GM23338 (cell line): ENCODE data around the gene FRY. TPM values are rescaled to one million over a fixed set of nuclear protein-coding genes. Genes with fewer than 3 reads are reported as not detected.

Experiments used
- ATAC-seq: fragments of 200-7000 bp; cut with Tn5 transposase; 3 replicates; pipeline ENCODE4 v1.9.1; 2020
- DNase-seq: peaks from one replicate; pipeline ENCODE4 v3.0.0-alpha.2; 2015; ENCODE audit warnings: low spot score
- H2AFZ ChIP-seq: fragments of 200-600 bp; sonication (generic); 2 replicates; pipeline ENCODE4 v1.8.0; 2016; ENCODE audit warnings: antibody characterized with exemption, mild to moderate bottlenecking, moderate library complexity
- H3F3A ChIP-seq: fragments of 200-600 bp; sonication (generic); replicated peaks from 2 replicates; pipeline ENCODE4 v1.8.0; 2017; ENCODE audit warnings: antibody characterized with exemption, mixed run types, low read depth
- H3K27ac ChIP-seq: fragments of 200-600 bp; sonication (generic); 2 replicates; pipeline ENCODE4 v1.6.1; 2016; ENCODE audit warnings: low read depth
- H3K27me3 ChIP-seq: fragments of 200-600 bp; sonication (generic); 2 replicates; pipeline ENCODE4 v1.8.0; 2016; ENCODE audit warnings: mild to moderate bottlenecking, mixed run types, moderate library complexity; ENCODE audit not compliant: insufficient read depth
- H3K36me3 ChIP-seq: fragments of 200-600 bp; sonication (generic); 2 replicates; pipeline ENCODE4 v1.8.0; 2016; ENCODE audit warnings: mild to moderate bottlenecking; ENCODE audit not compliant: insufficient read depth
- H3K4me1 ChIP-seq: fragments of 200-600 bp; sonication (generic); 2 replicates; pipeline ENCODE4 v1.8.0; 2016; ENCODE audit warnings: mild to moderate bottlenecking, moderate library complexity; ENCODE audit not compliant: insufficient read depth
- H3K4me2 ChIP-seq: fragments of 200-600 bp; sonication (generic); 2 replicates; pipeline ENCODE4 v1.7.1; 2017; ENCODE audit warnings: mixed run types
- H3K4me3 ChIP-seq: fragments of 200-600 bp; sonication (generic); 2 replicates; pipeline ENCODE4 v1.6.1; 2016; ENCODE audit warnings: mixed run types
- H3K79me2 ChIP-seq: fragments of 200-600 bp; sonication (generic); replicated peaks from 2 replicates; pipeline ENCODE4 v1.8.0; 2017; ENCODE audit warnings: mild to moderate bottlenecking; ENCODE audit not compliant: insufficient read depth
- H3K9me2 ChIP-seq: fragments of 200-600 bp; sonication (generic); 2 replicates; pipeline ENCODE4 v1.8.0; 2017; ENCODE audit not compliant: insufficient read depth
- H4K20me1 ChIP-seq: fragments of 200-600 bp; sonication (generic); replicated peaks from 2 replicates; pipeline ENCODE4 v1.8.0; 2017; ENCODE audit warnings: mild to moderate bottlenecking; ENCODE audit not compliant: insufficient read depth
- H3K27ac Mint-ChIP-seq: 2 replicates; pipeline ENCODE4 v1.8.0; 2020; ENCODE audit warnings: inconsistent platforms, mild to moderate bottlenecking, moderate library complexity, mixed read lengths
- H3K27me3 Mint-ChIP-seq: 3 replicates; pipeline ENCODE4 v1.8.0; 2022; ENCODE audit warnings: low read depth, mild to moderate bottlenecking, moderate library complexity, mixed read lengths, inconsistent platforms; ENCODE audit not compliant: insufficient read depth, poor library complexity
- H3K36me3 Mint-ChIP-seq: 3 replicates; pipeline ENCODE4 v1.8.0; 2021; ENCODE audit warnings: low read depth, mild to moderate bottlenecking, inconsistent platforms, moderate library complexity, mixed read lengths
- H3K4me1 Mint-ChIP-seq: 3 replicates; pipeline ENCODE4 v1.8.0; 2020; ENCODE audit warnings: mild to moderate bottlenecking, inconsistent platforms, mixed read lengths
- H3K4me3 Mint-ChIP-seq: 3 replicates; pipeline ENCODE4 v1.8.0; 2021; ENCODE audit warnings: moderate library complexity, mild to moderate bottlenecking, inconsistent platforms, mixed read lengths
- H3K9me3 Mint-ChIP-seq: 3 replicates; pipeline ENCODE4 v1.8.0; 2020; ENCODE audit warnings: moderate library complexity, mild to moderate bottlenecking, inconsistent platforms, mixed read lengths
- CREB1 ChIP-seq: fragments of 250-450 bp; sonication (Bioruptor Pico); IDR thresholded peaks from 2 replicates; pipeline ENCODE4 v1.5.0; 2020; ENCODE audit warnings: low read depth, mild to moderate bottlenecking, moderate library complexity
- CTCF ChIP-seq, 2 experiments: fragments of 200-600 bp in 1 of 2; sonication (generic) in 1 of 2; conservative IDR thresholded peaks; 2 replicates each; pipeline versions ENCODE4 v1.5.1 to v1.6.1; 2016 to 2017; ENCODE audit warnings: antibody characterized with exemption in 2 of 2, low read depth in 2 of 2, mild to moderate bottlenecking in 2 of 2, moderate library complexity in 1 of 2
- ETS1 ChIP-seq: IDR thresholded peaks from 2 replicates; pipeline ENCODE4 v1.6.1; 2016; ENCODE audit warnings: antibody characterized with exemption
- EZH2 ChIP-seq: fragments of 200-600 bp; sonication (generic); IDR thresholded peaks from one replicate; pipeline ENCODE4 v1.8.0; 2017; ENCODE audit warnings: antibody characterized with exemption, mild to moderate bottlenecking, low read depth; ENCODE audit not compliant: unreplicated experiment
- EZH2phosphoT487 ChIP-seq: fragments of 200-600 bp; sonication (generic); IDR thresholded peaks from one replicate; pipeline ENCODE4 v1.8.1; 2018; ENCODE audit warnings: antibody characterized with exemption; ENCODE audit not compliant: unreplicated experiment
- JUNB ChIP-seq: IDR thresholded peaks from one replicate; pipeline ENCODE4 v1.6.1; 2016; ENCODE audit warnings: antibody characterized with exemption; ENCODE audit not compliant: unreplicated experiment
- NANOG ChIP-seq: IDR thresholded peaks from 2 replicates; pipeline ENCODE4 v1.6.1; 2016; ENCODE audit warnings: antibody characterized with exemption, borderline replicate concordance
- POLR2AphosphoS5 ChIP-seq: IDR thresholded peaks from 2 replicates; pipeline ENCODE4 v1.6.1; 2016; ENCODE audit warnings: antibody characterized with exemption, low read depth
- REST ChIP-seq: IDR thresholded peaks from one replicate; pipeline ENCODE4 v1.6.1; 2018; ENCODE audit warnings: antibody characterized with exemption; ENCODE audit not compliant: unreplicated experiment
- STAT1 ChIP-seq: IDR thresholded peaks from one replicate; pipeline ENCODE4 v1.6.1; 2016; ENCODE audit warnings: antibody characterized with exemption; ENCODE audit not compliant: unreplicated experiment
- ZNF114 ChIP-seq: fragments of 250-450 bp; sonication (Bioruptor Pico); IDR thresholded peaks from 2 replicates; pipeline ENCODE4 v1.5.0; 2020; ENCODE audit warnings: mild to moderate bottlenecking, moderate library complexity
- ZNF331 ChIP-seq: fragments of 250-450 bp; sonication (Bioruptor Pico); IDR thresholded peaks from 2 replicates; pipeline ENCODE4 v1.5.0; 2020; ENCODE audit warnings: low read depth, mild to moderate bottlenecking, moderate library complexity
- ZNF462 ChIP-seq: fragments of 250-450 bp; sonication (Bioruptor Pico); IDR thresholded peaks from 2 replicates; pipeline ENCODE4 v1.5.0; 2020; ENCODE audit warnings: mild to moderate bottlenecking, moderate library complexity
- polyA plus RNA-seq: library from polyadenylated mRNA; unstranded; fragments of >200 nt; fragmentation: Nextera tagmentation; extraction: Ambion mirVana; gene quantifications from 2 replicates; pipeline ENCODE4 v1.2.1, GENCODE V29; 2016
- total RNA-seq: library from RNA; depleted of rRNA; stranded (reverse); fragments of >200 nt; shearing (Covaris generic); gene quantifications from 2 replicates; pipeline ENCODE4 v1.2.3, GENCODE V29; 2014

The FRY gene
- total and polyA plus RNA-seq, 2 experiments from 2014 or later: 2.4 to 10.1 TPM

- no peak overlapping the region for H3K27ac Mint-ChIP-seq
- H3K27me3 Mint-ChIP-seq: peaks cover 2% of the 10 kb centered on the region
- TF ChIP-seq STAT1 (no peak), ZNF331 (CRISPR knock-in tag) (no peak), CTCF (conservative IDR thresholded peaks at IDR 0.05; ENCODE audit: low read depth in 2 of 2) (no peak), POLR2AphosphoS5 (no peak), JUNB (no peak), REST (no peak), CREB1 (CRISPR knock-in tag) (no peak), NANOG (no peak), ZNF462 (CRISPR knock-in tag) (no peak), ZNF114 (CRISPR knock-in tag) (no peak), EZH2phosphoT487 (no peak), EZH2 (no peak), ETS1 (no peak)
Measured at GRCh38 chr13:32017474-32017873, 14.1 kb upstream of the FRY start.

More at GRCh38 chr13:32017474-32017873, 14.1 kb upstream of the FRY start:
- no peak for DNase-seq
- Histone ChIP-seq H3F3A (no peaks in the 10 kb centered on the region), H3K27me3 (no peaks in the 10 kb centered on the region), H3K4me2 (no peak overlapping the region), H3K27ac (no peak overlapping the region), H3K36me3 (no peaks in the 10 kb centered on the region), H3K4me3 (no peak overlapping the region), H3K4me1 (no peaks in the 10 kb centered on the region), H4K20me1 (no peaks in the 10 kb centered on the region), H2AFZ (no peak overlapping the region), H3K9me2 (peaks cover 2% of the 10 kb centered on the region; the same call in 1 of the 2 replicates), H3K79me2 (no peaks in the 10 kb centered on the region)
- Mint-ChIP-seq H3K36me3 (no peaks in the 10 kb centered on the region), H3K9me3 (no peaks in the 10 kb centered on the region), H3K4me3 (no peak overlapping the region), H3K4me1 (peaks cover 5% of the 10 kb centered on the region)
- no peak for ATAC-seq
